GM19023 (cell line): ENCODE results near the gene RASA3.

Source experiments
- ATAC-seq: cut with Tn5 transposase; IDR thresholded peaks from one replicate; pipeline ENCODE4 v1.9.1; 2021; ENCODE audit warnings: mild to moderate bottlenecking, moderate library complexity; ENCODE audit not compliant: unreplicated experiment

Gene RASA3

GRCh38 chr13:113928685-113929627 lies 203.5 kb downstream of the RASA3 start:
- ATAC-seq: no peak
